SH-SY5Y (cell line): ENCODE results near the gene KIF25.

ENCODE experiments used
- GATA2 ChIP-seq: IDR thresholded peaks from 2 replicates; pipeline ENCODE4 v1.6.1; 2011; ENCODE audit warnings: mild to moderate bottlenecking, low read depth, low read length
- GATA3 ChIP-seq: IDR thresholded peaks from 2 replicates; pipeline ENCODE4 v1.6.1; 2011; ENCODE audit warnings: low read depth, mild to moderate bottlenecking, low read length, moderate library complexity

KIF25 gene

GRCh38 chr6:168013250-168013915 lies 15.9 kb downstream of the KIF25 start:
- TF ChIP-seq GATA3 (no peak), GATA2 (no peak)

GRCh38 chr6:168014428-168014827 lies 17.0 kb downstream of the KIF25 start:
- no peak for TF ChIP-seq GATA2
- no peak for TF ChIP-seq GATA3

GRCh38 chr6:168015009-168015408 lies 17.5 kb downstream of the KIF25 start:
- TF ChIP-seq GATA3 (no peak), GATA2 (no peak)

- TF ChIP-seq GATA2 (no peak), GATA3 (no peak)
Observed at GRCh38 chr6:168015482-168016175, 18.2 kb downstream of the KIF25 start.

- TF ChIP-seq GATA3 (no peak), GATA2 (no peak)
Observed at GRCh38 chr6:168016176-168016620, 18.7 kb downstream of the KIF25 start.

- TF ChIP-seq GATA2: no peak
- no peak for TF ChIP-seq GATA3
Observed at GRCh38 chr6:168016721-168017525, 19.5 kb downstream of the KIF25 start.

GRCh38 chr6:168017629-168018028 lies 20.2 kb downstream of the KIF25 start:
- TF ChIP-seq GATA2 (no peak), GATA3 (no peak)

GRCh38 chr6:168018664-168019063 lies 21.2 kb downstream of the KIF25 start:
- no peak for TF ChIP-seq GATA3
- TF ChIP-seq GATA2: no peak

- TF ChIP-seq GATA3 (no peak), GATA2 (no peak)
Observed at GRCh38 chr6:168020242-168020641, 22.8 kb downstream of the KIF25 start.

- TF ChIP-seq GATA2 (peak; percentile 74), GATA3 (no peak)
Observed at GRCh38 chr6:168021581-168021980, 24.1 kb downstream of the KIF25 start.

GRCh38 chr6:168022488-168023321 lies 25.2 kb downstream of the KIF25 start:
- TF ChIP-seq GATA3 (no peak), GATA2 (no peak)

GRCh38 chr6:168024951-168025510 lies 27.6 kb downstream of the KIF25 start:
- TF ChIP-seq GATA2: no peak
- no peak for TF ChIP-seq GATA3
